Mucosa of descending colon (tissue), 3 donors: Measurements from ENCODE around the gene CEP68. TPM values are rescaled to one million over a fixed set of nuclear protein-coding genes. Genes with fewer than 3 reads are reported as not detected.
"Not testable (repeated sequence)": the region's sequence is repeated elsewhere in the genome, so short reads cannot be mapped to it uniquely, and the experiment has no call there.

Experiments used
- ATAC-seq: fragments of 200-7000 bp; cut with Tn5 transposase; one replicate; pipeline ENCODE4 v1.9.1; 2020; ENCODE audit warnings: mild to moderate bottlenecking, moderate library complexity
- DNase-seq, 3 donors: peaks; one replicate each; pipeline ENCODE4 v3.0.0-alpha.2; 2020
- H3K36me3 ChIP-seq: fragments of 200-600 bp; one replicate; pipeline ENCODE4 v1.8.0; 2021; ENCODE audit warnings: low read depth, mild to moderate bottlenecking
- H3K4me1 ChIP-seq: fragments of 200-600 bp; one replicate; pipeline ENCODE4 v1.8.0; 2021; ENCODE audit warnings: low read depth, mild to moderate bottlenecking
- H3K4me3 ChIP-seq: fragments of 200-600 bp; one replicate; pipeline ENCODE4 v1.8.0; 2021; ENCODE audit warnings: mild to moderate bottlenecking
- H3K9me3 ChIP-seq: fragments of 200-600 bp; one replicate; pipeline ENCODE4 v1.8.0; 2021; ENCODE audit warnings: mild to moderate bottlenecking
- CTCF ChIP-seq: fragments of 200-600 bp; IDR thresholded peaks from one replicate; pipeline ENCODE4 v1.8.0; 2022; ENCODE audit warnings: antibody characterized with exemption, mild to moderate bottlenecking
- intact Hi-C, 2 donors: fragments of 100-400 bp; cut with DNase I in 1 of 2; cut with micrococcal nuclease in 1 of 2; formaldehyde crosslinking; loops; one replicate each; pipeline versions ENCODE4 v1.11.0 to v1.11.1; 2022; cut with DNase I, micrococcal nuclease
- total RNA-seq, 3 donors: library from RNA; stranded (reverse); fragmentation: NEBNext Ultra II Directional in 2 of 3; extraction: Animal tissue kit (Norgen Biotek cat#: 25700) in 2 of 3; gene quantifications; one replicate each; pipeline versions ENCODE4 v1.2.1 to v1.2.4, GENCODE V29; 2021 to 2023
- donor health status: DM: no; HTN: no; CAD: no; lungs with moderate emphysema.
- donor health status: DM: no; HTN: no; CAD: no.
- donor health status: DM: no; HTN: yes; CAD: no.

Gene CEP68
- total RNA-seq, 3 donors from 2014 or later = 8.9 to 30.9 (median 13.2) TPM

- TF ChIP-seq CTCF = no peak
- DNase-seq = no peak
- no peak overlapping the region for H3K4me3 ChIP-seq
- H3K9me3 ChIP-seq = no peaks in the 10 kb centered on the region
- intact Hi-C loops = no loop called here
- H3K36me3 ChIP-seq = no peaks in the 10 kb centered on the region
- ATAC-seq = peak; percentile 36
- no peaks in the 10 kb centered on the region for H3K4me1 ChIP-seq
Measured at GRCh38 chr2:65018141-65018582, 38.1 kb upstream of the CEP68 start.

GRCh38 chr2:65019010-65019409, 37.2 kb upstream of the CEP68 start:
- intact Hi-C loops = no loop called here
- TF ChIP-seq CTCF = no peak
- H3K9me3 ChIP-seq = no peaks in the 10 kb centered on the region
- no peak for ATAC-seq
- no peak for DNase-seq
- H3K36me3 ChIP-seq = no peaks in the 10 kb centered on the region
- no peaks in the 10 kb centered on the region for H3K4me1 ChIP-seq
- H3K4me3 ChIP-seq = no peak overlapping the region

- intact Hi-C loops = no loop called here
- ATAC-seq (no peak), DNase-seq (no peak)
- Histone ChIP-seq H3K4me3 (no peak overlapping the region), H3K4me1 (no peaks in the 10 kb centered on the region), H3K36me3 (no peaks in the 10 kb centered on the region), H3K9me3 (no peaks in the 10 kb centered on the region)
- no peak for TF ChIP-seq CTCF
Measured at GRCh38 chr2:65019675-65020195, 36.5 kb upstream of the CEP68 start.

GRCh38 chr2:65020251-65020650, 36.0 kb upstream of the CEP68 start:
- DNase-seq, H3K9me3 ChIP-seq, intact Hi-C loops, H3K36me3 ChIP-seq, ATAC-seq, H3K4me3 ChIP-seq, H3K4me1 ChIP-seq: not testable (repeated sequence)

- TF ChIP-seq CTCF = no peak
- DNase-seq = no peak
- no peak for ATAC-seq
- Histone ChIP-seq H3K9me3 (no peaks in the 10 kb centered on the region), H3K4me1 (no peaks in the 10 kb centered on the region), H3K4me3 (no peak overlapping the region), H3K36me3 (no peaks in the 10 kb centered on the region)
- intact Hi-C loops = no loop called here
Measured at GRCh38 chr2:65020943-65021528, 35.2 kb upstream of the CEP68 start.

GRCh38 chr2:65021709-65022108, 34.5 kb upstream of the CEP68 start:
- TF ChIP-seq CTCF = no peak
- intact Hi-C loops = no loop called here
- no peak for ATAC-seq

More at GRCh38 chr2:65021709-65022108, 34.5 kb upstream of the CEP68 start:
- DNase-seq = no peak
- H3K4me1 ChIP-seq = no peaks in the 10 kb centered on the region
- H3K9me3 ChIP-seq = no peaks in the 10 kb centered on the region
- no peak overlapping the region for H3K4me3 ChIP-seq
- H3K36me3 ChIP-seq = no peaks in the 10 kb centered on the region
